ENCODE data around the gene CTBP2.

- TF ChIP-seq CTCF (IDR thresholded peaks at IDR 0.05), result no peak
- TF ChIP-seq POLR2A (IDR thresholded peaks at IDR 0.05), result no peak
- no peak for TF ChIP-seq EP300 (IDR thresholded peaks at IDR 0.05)
- no peak for TF ChIP-seq POLR2AphosphoS5 (IDR thresholded peaks at IDR 0.05)
These were observed 161.6 kb downstream of the CTBP2 start for GRCh38 chr10:124998624-124999291.

All from stomach (tissue), 4 donors.